ENCODE measurements around the gene HEPACAM.
A peak's percentile ranks its signal among the peaks of the same experiment; 100 is the strongest.

The HEPACAM gene

DNA sequence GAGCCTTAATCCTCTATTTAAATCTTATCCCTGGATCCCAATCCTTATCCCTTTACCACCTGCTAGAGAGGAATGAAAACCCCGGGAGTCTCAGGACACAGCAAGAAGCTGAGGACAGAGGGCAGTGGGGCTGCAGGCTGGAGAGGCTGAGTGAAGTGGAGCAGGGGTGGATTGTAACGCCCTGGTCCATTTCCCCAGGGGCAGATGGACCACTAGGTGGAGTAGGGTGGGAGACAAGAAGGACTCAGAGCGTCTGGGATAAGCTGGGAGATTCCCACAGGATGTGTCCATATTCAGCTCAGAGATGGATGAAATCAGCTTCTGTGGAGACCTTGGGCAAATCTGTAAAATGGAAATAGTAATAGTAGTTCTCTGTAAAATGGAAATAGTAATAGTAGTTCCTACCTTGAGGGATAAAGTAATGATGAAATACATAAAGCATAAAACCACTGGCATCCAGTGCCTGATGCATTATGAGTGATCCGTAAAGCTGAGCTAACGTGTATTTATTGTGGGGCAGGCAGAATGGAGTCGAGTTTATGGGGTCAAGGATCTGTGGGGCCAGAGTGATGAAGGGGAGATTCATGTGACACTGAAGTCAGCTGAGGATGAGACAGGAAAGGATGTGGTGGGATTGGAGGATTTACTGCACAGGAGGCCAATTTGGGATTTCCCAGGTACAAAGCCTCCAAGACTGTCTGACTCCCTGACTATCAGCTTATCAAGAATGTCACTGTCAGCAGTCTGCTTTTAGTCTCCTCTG is 36.3 kb downstream of the HEPACAM start:
- no peak for FAIRE-seq

DNA sequence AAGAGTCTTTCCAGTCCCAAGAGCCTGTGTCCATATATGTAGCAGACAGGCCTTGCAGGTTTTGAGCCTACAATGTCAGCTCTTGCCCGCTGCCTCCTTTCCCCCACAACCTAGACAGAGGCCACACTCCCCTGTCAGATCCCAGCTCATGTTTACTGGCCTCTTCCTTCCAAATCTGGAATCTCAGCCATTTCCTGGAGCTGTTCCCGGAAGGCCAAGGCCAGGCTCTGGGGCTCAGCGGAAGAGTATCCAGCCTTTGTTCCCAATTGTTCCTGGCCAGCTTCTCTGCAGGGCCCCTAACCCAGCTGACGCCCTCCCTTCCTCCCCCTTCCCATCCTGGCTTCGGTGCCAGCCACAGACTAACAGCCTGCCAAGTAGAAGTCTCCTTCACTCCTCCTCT is 37.1 kb downstream of the HEPACAM start:
- DNase-seq (ENCODE audit: low spot score) = no peak

More for the DNA sequence above, 36.3 kb downstream of the HEPACAM start:
- DNase-seq (ENCODE audit: low spot score) = peak; percentile 32

DNA sequence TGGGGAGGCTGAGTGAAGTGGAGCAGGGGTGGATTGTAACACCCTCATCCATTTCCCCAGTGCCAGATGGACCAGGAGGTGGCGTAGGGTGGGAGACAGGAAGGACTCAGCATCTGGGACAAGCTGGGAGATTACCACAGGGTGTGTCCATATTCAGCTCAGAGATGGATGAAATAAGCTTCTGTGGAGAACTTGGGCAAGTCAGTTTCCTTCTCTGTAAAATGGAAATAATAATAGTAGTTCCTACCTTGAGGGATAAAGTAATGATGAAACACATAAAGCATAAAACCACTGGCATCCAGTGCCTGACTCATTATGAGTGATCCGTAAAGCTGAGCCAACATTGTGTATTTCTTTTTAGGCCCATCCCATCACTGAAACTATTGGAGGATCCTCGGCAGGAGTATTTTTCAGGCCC is 37.6 kb downstream of the HEPACAM start:
- peak; percentile 82 for DNase-seq (ENCODE audit: low spot score)
- FAIRE-seq = peak; percentile 93

More for the DNA sequence above, 37.1 kb downstream of the HEPACAM start:
- no peak for FAIRE-seq

DNA sequence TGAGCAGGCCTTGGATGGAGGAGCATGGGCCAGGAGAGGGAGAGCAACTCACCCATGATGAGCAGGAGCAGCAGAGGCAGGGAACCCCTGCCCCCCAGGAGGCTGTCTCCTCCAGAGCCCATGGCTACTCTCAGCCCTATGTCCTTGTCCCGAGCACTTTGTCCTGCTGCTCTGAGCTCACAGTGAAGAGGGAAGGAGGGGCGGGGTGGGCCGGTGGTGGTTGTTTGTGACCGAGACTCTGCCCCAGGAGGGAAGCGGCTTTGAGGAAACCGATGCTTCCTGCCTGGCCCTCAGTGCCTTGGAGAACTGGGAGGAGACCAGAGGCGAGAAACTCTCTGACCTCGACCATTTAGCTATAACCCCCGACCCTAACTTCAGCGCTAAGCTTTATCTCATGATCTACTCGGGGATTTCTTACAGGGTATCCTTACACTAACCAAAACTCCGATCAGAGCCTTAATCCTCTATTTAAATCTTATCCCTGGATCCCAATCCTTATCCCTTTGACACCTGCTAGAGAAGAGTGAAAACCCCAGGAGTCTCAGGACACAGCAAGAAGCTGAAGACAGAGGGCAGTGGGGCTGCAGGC is 38.1 kb downstream of the HEPACAM start, which contains the start of gene ROBO4:
Gene ROBO4 (minus strand): TSS at position 192 of the 589 bp plus-strand sequence. CDS start 70 bp downstream, at position 122.
- DNase-seq (ENCODE audit: low spot score) (no peak), FAIRE-seq (no peak)

DNA sequence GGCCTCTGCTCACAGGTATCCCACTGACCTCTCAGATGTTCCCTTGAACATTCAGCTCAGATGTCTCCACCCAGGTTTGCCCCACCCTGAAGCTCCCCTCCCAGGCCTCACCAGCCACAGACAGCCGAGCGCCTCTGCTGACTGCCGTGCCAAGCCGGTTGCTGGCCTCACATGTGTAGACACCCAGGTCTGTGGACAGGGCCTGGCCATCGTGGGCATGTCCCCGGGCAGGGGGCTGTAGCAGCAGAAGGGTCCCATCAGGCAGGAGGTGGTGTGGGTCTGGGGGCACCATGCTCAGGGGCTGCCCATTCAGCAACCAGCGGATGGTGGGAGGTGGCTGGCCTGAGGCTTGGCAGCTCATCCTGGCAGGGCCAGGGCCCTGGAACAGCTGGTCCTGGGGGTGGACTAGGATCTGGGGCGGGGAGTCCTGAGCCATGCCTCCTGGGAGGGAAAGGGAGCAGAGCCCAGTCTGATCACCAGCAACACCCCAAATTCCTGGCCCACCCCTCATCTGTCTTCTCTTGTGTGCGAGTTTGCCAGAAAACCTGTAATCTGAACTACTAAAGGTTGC is 38.9 kb downstream of the HEPACAM start:
- FAIRE-seq (no peak), DNase-seq (ENCODE audit: low spot score) (no peak)

- FAIRE-seq (no peak), DNase-seq (ENCODE audit: low spot score) (peak; percentile 4)
Measured at GRCh38 chr11:124896071-124896750, 39.6 kb downstream of the HEPACAM start.

DNA sequence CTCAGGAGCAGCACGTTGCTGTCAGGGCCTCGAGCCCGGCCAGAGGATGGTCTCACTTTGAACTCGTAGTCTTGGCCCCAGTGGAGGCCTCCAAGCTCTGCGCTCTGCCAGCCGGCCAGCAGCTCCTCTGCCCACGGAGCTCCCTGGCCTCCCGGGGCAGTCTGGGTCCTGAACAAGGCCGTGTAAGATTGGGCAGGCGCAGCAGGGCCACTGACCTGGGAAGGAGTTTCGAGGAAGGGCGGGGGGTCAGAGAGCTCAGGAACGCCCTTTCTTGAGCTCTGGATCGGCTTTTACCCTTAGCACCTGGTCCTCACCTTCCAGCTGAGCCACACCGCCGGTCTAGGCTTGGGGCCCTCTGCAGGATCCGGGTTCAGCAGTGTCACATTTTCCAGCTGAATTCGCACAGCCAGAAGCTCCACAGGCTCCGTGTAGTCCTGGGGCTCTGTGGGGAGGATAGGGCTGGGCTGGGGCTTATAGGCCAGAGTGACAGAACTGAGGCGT is 40.3 kb downstream of the HEPACAM start:
- DNase-seq (ENCODE audit: low spot score) (no peak), FAIRE-seq (no peak)

- DNase-seq (ENCODE audit: low spot score) = no peak
- FAIRE-seq = no peak
Measured at GRCh38 chr11:124894606-124895430, 41.0 kb downstream of the HEPACAM start.

DNA sequence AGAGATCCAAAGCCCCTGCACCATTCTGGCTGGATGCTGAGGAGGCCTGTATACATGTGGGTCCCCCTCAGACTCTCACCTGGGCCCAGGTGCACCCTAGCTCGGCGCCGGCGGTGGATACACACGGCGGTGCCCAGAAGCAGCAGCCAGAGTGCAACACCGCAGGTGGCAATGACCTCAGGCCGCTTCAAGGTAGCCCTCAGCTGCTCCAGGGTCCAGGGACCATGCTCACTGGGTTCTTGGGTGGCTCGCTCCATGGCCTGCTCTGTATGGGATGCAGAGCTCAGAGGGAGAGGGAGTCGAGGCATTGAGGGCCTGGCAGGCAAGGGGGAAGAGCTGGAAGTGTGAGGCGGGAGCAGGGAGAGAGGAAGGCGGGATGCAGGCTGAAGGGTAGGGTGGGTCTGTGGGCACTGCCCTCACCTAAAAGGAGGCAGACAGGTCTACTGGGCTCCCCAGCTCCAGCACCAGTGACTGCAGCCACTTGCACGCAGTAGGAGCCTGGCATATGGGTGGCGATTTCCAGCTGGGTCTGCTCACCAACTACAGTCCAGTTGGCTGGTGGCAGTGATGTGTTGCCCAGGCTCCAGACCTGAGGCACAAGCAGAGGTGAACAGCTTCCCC is 42.0 kb downstream of the HEPACAM start:
- no peak for FAIRE-seq
- no peak for DNase-seq (ENCODE audit: low spot score)

GRCh38 chr11:124892750-124893454 is 42.9 kb downstream of the HEPACAM start:
- DNase-seq (ENCODE audit: low spot score) (no peak), FAIRE-seq (no peak)

DNA sequence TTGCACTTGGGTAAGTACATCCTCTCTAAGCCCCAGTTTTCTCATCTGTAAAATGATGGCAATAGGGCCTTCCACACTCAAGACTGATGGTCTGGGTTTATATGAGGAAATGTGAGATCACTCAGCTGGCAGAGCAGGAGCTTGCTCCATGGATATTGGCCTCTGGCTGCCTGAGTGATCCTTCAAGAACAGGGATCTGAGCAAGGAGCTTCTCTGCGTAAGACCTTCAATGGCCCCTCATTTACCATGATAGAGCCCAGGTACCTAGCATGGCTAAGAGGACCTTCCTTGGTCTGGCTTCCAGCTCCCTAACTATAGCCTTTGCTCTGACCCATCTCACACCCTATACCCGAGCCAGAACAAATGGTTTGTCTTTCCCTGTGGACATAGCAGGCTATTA is 43.7 kb downstream of the HEPACAM start:
- no peak for FAIRE-seq
- no peak for DNase-seq (ENCODE audit: low spot score)

DNA sequence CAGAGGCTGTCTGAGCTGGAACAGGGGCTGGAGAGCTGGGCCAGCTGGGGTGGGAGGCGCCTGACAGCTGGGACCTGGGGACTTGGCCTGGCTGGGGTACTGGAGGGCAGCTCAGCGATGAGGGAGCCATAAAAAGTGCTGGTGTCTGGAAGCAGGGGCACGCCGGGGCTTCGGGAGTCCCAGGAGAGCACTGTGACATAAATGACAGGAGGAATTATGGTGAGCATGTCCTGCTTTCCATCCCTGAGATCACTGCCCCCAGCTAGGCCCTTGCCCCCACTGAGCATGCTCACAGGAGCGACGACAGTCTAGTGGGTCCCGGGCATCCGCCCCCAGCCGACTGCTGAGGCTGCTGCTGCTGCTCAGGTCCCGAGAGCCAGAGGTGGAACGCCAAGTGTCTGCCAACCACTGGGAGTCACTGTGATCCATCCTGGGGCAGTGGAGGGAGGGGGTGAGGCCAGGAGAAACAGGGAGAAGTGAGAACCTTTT is 44.4 kb downstream of the HEPACAM start:
- DNase-seq (ENCODE audit: low spot score) = no peak
- FAIRE-seq = no peak

DNA sequence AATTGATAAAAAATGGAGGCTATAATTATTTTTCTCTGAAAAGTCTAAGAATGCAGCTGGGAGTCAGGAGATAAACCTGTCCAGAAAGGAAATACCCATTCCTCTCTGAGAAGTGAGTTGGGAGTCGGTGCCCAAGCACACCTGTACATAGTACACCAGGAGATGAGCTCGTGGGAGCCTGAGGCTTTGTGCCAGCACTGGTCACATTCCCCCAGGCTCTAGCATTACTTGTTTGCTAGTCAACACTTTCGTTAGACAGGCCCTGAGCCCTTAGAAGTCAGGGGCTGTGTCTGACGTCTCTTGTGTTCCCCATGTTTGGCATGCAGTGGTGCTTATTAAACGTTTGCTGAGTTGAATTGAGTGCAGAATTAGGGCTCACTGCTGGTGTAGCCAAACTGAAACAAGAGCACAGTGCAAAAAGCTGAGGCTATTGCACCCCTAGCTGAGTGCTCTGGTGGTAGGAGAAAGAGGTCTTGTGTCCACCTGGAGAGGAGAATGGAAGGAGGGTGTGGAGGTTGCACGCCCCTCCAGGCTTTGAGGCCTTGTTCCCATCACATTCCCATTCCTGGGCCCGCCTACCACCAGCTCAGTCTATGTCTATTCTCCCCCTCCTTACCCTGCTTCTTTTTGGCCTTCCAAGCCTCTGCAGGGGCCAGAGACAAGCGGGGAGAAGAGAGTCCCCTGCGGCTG is 45.0 kb downstream of the HEPACAM start:
- DNase-seq (ENCODE audit: low spot score) = no peak
- FAIRE-seq = no peak

DNA sequence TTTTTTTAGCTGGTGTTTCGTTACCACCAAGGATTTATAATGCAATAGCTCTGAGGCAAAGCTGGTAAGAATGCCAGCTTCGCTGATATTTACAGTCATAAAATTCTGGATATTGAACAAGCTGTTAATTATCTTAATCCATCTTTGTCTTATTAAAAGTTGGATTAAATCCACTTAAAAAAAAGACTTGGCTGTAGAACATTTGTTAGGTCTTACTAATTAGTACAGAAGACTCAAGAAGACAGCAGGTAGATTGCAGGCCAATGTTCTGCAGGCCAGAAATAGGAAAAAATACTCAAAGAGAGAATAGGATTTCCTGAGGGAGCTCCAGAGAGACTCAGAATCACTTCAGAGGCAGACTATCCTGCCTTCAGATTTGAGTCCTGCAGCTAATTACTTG is 45.7 kb downstream of the HEPACAM start:
- no peak for FAIRE-seq
- no peak for DNase-seq (ENCODE audit: low spot score)

DNA sequence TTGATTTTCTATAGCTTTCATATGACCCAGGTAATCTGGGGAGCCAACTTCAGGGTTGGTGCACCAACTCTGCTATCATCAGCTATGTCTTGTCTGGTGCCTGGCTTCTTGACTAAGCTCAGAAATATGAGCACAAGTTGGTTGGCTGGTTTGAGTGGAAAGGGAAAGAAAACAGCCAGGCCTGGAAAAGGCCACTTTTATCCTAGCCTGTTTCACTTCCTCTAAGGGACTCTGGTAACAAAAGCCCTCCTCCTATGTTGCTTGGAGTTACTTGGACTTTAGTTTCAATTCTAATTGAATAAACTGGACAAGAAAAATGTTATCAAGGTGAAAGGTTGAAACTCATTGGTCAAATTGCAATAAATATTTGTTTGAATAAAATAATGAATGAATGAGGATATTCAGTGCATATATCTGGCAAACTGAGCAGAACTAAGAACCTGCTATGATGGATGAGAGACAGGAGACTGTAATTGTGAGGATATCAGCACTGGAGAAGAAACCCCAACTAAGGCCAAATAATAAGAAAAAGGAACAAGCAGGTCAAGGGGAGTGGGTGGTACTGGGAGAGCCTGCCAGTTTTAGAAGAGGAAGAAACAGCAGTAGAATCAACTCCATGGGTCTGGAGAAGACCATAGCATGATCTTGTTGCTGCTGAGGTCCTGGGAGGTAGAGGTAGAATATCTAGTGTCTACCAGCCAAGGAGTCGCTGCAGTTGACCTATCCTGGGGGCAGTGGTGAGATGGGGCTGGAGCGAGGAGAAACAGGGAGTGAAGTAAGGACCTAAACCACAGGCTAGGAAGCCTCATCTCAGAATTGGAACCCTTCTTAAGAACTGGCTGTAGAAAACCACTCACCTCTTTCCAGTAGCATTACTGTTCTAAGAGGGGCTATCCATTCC is 46.4 kb downstream of the HEPACAM start:
- FAIRE-seq (no peak), DNase-seq (ENCODE audit: low spot score) (no peak)

- no peak for FAIRE-seq
- DNase-seq (ENCODE audit: low spot score) = no peak
Measured at GRCh38 chr11:124887667-124888013, 48.2 kb downstream of the HEPACAM start.

GRCh38 chr11:124886978-124887666 is 48.7 kb downstream of the HEPACAM start:
- no peak for DNase-seq (ENCODE audit: low spot score)
- FAIRE-seq = no peak

DNA sequence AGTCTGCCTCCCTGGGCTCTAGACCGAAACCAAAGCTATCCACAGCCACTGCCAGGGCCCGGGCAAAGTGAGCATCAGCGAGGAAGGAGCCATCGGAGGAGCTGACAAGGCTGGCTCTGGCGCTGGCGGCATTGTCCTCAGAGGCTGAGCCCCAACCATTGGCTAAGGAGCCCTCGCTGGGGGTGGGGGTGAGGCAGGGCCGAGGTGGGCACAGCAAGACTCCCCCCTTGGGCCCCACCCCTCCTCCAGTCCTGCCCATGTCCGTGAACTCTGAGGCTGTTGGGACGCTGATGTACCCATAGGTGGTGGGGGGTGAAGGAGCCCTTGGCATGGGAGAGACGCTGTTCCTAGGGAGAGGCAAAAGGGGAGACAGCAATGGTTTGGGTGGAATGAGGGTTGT is 49.4 kb downstream of the HEPACAM start:
- DNase-seq (ENCODE audit: low spot score) (no peak), FAIRE-seq (no peak)

Measured in RCC 7860 (cell line).